HG02610 (cell line): ENCODE measurements around the gene IQSEC2.

Source experiments
- ATAC-seq: cut with Tn5 transposase; IDR thresholded peaks from one replicate; pipeline ENCODE4 v1.9.1; 2021; ENCODE audit warnings: mild to moderate bottlenecking, moderate library complexity; ENCODE audit not compliant: unreplicated experiment

IQSEC2 gene

GRCh38 chrX:53272808-53273337 lies 8.5 kb downstream of the IQSEC2 start:
- ATAC-seq, result no peak

DNA sequence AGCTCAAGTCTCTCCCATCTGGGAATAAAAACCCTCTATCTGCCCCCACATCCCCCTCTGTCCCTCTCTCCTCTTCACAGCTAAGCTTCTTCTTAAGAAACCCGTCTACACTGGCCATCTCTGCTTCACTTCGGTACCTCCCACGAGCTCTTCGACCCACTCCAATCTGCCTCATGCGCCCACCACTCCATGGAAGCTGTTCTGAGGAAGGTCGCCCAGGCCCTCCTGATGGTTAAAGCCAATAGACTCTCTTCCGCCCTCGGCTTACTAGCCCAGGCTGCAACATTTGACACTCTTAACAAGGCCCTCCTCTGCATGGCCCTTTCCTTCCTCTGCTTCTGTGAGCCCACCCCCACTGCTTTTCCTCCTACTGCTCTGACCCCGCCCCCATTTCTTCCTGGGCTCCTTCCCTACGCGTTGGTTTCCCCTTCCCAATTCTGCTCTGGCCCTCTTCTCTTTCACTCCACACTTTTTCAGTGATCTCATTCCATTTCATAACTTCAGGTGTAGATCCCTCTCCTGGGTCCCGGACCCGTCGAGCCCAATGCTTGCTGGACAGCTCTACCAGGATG lies 11.8 kb downstream of the IQSEC2 start:
- ATAC-seq, result no peak

GRCh38 chrX:53268173-53268572 lies 13.2 kb downstream of the IQSEC2 start:
- no peak for ATAC-seq

GRCh38 chrX:53266914-53267313 lies 14.5 kb downstream of the IQSEC2 start:
- ATAC-seq, result no peak

DNA sequence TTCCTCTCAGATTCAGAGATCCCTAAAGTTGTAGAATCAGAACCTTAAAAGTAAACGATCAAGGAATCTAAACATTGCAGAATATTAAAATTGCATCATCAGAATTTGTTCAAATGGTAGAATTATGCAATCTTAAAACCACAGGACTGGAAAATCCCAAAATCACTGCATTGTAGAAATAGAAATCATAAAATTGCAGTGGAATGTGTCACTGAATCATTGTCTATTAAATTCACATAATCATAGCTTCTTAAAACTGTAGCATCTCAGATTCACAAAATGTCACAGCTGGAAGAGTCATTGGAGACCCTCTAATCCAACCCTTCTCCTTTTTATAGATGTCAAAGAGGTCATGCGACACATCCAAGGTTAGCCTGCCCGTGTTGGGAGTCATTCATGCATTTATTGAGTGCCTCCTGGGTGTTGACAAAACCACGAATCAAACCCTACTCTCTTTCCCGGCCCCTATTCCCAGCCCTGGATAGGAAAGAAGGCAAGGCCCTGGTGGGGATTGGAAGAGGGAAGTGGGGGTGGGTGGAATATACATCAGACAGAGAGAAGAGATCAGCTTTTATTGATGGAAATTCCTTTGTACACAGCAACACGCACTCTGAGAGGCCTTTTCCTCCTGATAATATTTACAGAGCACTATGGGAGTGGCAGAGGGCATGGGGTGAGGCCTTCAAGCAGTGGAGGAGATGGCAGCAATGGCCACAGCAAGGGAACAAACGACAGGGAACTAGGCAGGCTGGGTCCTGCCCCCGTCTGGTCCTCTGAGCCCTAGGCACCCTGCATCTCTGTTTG lies 15.4 kb downstream of the IQSEC2 start:
- ATAC-seq, result no peak

GRCh38 chrX:53263597-53264094 lies 17.7 kb downstream of the IQSEC2 start:
- no peak for ATAC-seq

- no peak for ATAC-seq
These were observed 18.4 kb downstream of the IQSEC2 start for GRCh38 chrX:53262918-53263394.

DNA sequence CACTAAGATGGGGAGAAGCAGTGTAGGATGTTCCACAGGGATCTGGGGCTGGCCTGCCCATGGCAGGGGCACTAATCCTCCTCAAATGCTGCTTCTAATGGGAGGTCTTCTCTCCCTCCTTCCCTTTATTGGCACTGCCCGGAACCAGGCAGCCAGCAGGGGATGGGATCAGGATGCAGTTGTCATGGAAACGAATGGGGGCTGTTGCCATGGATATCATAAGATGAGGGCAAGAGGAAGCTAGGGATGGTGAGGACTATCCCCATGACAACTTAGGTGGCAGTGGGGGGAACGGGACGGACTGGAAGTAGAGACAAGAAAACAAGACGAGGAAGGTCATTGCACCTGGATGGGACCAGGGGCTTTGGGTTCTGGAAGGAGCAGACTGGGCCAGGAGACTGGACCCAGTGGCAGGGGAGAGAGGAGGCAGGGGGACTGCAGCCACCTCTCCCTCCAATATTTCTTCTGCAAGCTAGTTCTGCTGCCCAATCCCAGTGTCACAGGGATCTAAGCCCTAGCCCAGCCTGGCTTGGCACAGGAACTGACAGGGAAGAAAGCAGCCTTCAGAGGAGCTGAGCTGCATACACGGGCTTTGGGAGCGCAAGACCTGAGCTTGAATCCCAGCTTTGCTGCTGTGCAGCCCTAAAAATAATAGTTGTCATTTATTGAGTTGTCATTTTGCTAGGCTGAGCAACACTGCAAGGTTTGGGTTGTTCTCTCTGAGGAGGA lies 19.0 kb downstream of the IQSEC2 start:
- no peak for ATAC-seq

DNA sequence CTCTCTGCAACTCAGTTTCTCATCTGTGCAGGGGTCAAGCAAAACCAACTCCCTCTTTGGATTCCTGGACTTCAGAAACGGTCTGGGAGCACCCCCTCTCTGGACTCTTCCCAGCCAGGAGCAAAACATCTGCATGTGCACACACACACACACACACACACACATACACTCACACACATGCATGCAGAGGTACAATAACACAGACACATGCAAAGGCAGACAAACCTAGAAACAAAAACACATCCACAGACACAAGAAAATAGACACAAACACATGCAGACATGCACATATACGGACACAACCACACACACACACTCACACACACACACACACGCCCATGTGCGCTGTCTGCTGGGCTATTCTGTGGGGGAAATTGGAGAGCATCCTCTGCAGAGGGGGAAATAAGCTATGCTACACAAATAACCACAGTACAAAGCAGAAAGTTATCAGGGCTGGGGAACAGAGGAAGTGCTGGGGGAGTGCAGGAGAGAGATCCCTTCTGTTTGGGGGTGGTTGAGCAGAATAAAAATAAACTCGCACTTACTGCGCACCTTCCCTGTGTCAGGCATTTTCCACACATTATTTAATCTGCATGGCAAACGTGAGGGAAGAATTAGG lies 19.9 kb downstream of the IQSEC2 start:
- no peak for ATAC-seq

- no peak for ATAC-seq
These were observed 20.5 kb downstream of the IQSEC2 start for GRCh38 chrX:53260836-53261235.

- ATAC-seq, result no peak
These were observed 23.5 kb downstream of the IQSEC2 start for GRCh38 chrX:53257670-53258423.

GRCh38 chrX:53257166-53257565 lies 24.2 kb downstream of the IQSEC2 start:
- ATAC-seq, result no peak

DNA sequence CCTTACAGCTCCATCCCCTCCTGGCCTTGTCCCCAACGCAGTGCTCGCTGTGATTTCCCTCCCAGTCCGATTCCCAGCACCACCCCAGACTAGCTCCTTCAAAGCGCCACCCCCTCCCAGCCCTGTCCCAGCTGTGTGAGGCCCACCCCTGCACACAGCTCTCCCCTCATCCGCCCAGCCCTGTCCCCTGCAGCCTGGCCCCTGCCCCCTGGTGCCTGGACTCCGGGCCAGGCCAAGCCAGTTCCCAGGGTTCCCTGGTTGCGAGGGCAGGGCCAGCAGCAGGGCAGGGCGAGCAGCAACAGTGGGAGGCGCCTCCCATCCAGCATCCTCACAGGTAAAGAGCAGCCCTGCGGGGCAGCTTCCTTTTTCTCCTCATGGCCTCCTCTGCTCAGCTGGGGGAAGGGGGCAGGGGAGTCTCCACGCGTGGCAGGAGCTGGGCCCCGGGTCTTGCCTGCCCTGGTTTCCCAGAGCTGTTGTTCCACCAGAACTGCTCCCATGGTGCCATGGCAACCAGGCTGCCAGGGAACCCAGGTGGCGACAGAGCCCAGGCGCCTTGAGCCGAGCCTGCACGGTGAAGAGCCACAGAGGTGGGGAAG lies 24.8 kb downstream of the IQSEC2 start:
- ATAC-seq, result no peak

GRCh38 chrX:53255738-53256191 lies 25.6 kb downstream of the IQSEC2 start:
- ATAC-seq, result no peak

DNA sequence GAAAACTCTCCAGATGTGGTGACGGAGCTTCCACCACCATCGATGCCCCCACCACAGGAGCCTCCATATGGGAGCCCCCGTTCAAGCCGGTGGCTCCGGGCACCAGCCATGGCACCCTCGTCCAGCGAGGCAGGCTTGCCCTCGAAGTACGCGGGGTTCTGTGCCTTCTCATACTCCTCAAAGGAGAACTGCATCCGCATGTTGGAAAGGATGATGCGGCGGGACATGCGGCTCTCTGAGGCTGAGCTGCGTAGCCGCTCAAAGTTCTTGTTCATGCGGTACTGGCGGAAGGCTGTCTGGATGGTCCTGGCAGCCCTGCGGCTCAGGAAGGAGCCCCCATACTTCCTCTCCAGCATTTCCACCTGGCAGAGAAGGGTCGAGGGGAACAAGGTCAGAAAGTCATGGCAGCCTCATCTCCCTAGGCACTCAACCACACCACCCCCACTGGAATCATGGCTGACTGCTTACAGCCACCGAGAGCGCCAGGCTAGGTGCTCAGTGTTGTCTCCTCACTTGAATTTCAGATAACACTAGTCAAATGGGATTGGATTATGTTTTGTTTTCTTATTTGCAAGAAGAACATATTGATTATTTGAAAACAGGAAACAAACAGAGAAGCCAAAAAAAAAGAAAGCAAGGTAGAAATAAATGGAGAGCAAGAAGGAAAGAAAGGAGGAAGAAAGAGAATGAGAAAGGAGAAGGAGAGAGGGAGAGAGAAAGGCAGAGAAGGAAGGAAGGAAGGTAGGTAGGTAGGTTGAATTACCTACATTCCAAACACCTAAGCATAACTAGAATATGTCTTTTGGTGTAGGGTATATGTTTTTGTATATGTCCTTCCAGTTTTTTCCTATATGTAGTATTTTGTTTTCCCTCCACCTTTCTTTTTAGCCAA lies 26.6 kb downstream of the IQSEC2 start:
- ATAC-seq, result no peak

DNA sequence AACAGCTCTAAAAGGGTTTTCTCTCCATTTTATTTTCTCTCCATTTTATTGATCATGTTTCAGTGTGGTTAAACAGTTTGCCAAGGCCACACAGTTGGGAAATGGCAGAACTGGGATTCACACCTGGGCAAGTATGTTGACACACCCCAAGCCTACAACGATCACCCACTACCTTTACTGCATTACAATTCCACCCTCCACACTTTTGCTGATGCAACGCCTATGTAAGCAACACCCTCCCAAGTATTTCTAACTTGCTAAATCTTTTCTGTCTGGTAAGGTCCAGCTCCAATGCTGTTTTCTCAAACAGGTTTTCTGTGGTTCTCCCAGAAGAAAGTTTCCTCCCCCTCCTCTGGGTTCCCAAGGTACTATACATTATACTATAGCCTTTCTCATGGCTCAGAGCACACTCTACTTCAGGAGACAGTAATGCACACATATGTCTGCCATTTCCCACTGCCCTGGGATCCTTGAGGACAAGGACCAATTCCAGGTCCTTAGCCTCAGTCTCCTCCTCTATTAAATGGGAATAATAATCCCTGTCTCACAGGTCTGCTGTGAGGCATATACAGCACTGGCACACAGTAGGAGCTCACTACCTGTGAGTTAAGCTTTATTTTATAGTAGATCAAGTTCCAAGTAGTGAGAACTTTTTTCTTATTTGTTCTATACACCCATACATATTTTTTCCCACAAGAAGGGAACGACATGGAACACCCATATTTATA lies 27.9 kb downstream of the IQSEC2 start:
- no peak for ATAC-seq

DNA sequence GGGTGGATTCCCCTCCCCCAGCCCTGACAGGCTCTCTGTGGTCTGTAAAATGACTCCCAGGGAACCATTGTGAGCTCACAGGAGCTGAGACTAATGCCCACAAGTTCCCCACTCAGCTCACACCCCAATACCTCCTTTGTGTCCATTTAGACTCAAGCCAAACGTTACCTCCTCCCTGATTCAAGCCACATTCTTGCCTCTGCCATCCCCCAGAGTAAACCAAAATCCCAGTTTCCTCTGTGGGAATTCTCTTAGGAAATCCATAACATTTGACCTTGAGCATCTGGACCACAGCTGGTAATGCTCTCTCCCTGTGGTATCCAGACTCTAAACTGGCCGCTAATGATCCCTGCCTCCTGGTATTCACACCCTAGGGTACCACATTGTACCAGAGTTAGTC lies 30.1 kb downstream of the IQSEC2 start:
- ATAC-seq, result no peak

GRCh38 chrX:53250556-53250955 lies 30.8 kb downstream of the IQSEC2 start:
- no peak for ATAC-seq
